Breast epithelium (tissue), 4 donors: ENCODE data around the gene PELI2. TPM values are rescaled to one million over a fixed set of nuclear protein-coding genes. Genes with fewer than 3 reads are reported as not detected.

ENCODE experiments used
- DNase-seq, 2 donors: peaks; one replicate each; pipeline ENCODE4 v3.0.0-alpha.2; 2019; ENCODE audit warnings: low spot score in 2 of 2
- H3K27ac ChIP-seq, 2 donors: fragments of 200-600 bp; sonication (generic) in 1 of 2; one replicate each; pipeline ENCODE4 v1.5.1; 2016 to 2019; ENCODE audit warnings: mild to moderate bottlenecking in 1 of 2
- H3K27me3 ChIP-seq, 2 donors: fragments of 200-600 bp; sonication (generic) in 1 of 2; one replicate each; pipeline versions ENCODE4 v1.5.1 to v1.6.0; 2017 to 2019; ENCODE audit warnings: control low read depth in 1 of 2, mild to moderate bottlenecking in 1 of 2
- H3K36me3 ChIP-seq: fragments of 200-600 bp; one replicate; pipeline ENCODE4 v1.5.1; 2019
- H3K4me1 ChIP-seq, 2 donors: fragments of 200-600 bp; sonication (generic); one replicate each; pipeline ENCODE4 v1.5.1; 2016 to 2019; ENCODE audit warnings: control low read depth in 1 of 2
- H3K4me3 ChIP-seq, 3 donors: fragments of 200-600 bp; sonication (generic); 1 replicate in 2 of 3; 2 replicates in 1 of 3; pipeline ENCODE4 v1.5.1; 2016 to 2019; ENCODE audit warnings: mild to moderate bottlenecking in 3 of 3, moderate library complexity in 2 of 3
- H3K9me3 ChIP-seq, 2 donors: fragments of 200-600 bp; sonication (generic) in 1 of 2; one replicate each; pipeline ENCODE4 v1.5.1; 2016 to 2019; ENCODE audit warnings: control low read depth in 1 of 2
- POLR2A ChIP-seq: fragments of 450-650 bp; IDR thresholded peaks from one replicate; pipeline ENCODE4 v1.6.1; 2016; ENCODE audit warnings: antibody characterized with exemption, mild to moderate bottlenecking, moderate library complexity
- POLR2AphosphoS5 ChIP-seq, 3 donors: sonication (generic); formaldehyde crosslinking; IDR thresholded peaks; one replicate each; pipeline ENCODE4 v1.6.1; 2017; ENCODE audit warnings: antibody characterized with exemption in 3 of 3
- intact Hi-C: fragments of 100-400 bp; cut with DNase I; formaldehyde crosslinking; loops from one replicate; pipeline ENCODE4 v1.15.1; 2023; ENCODE audit warnings: low total_unique reads
- total RNA-seq, 3 donors: library from RNA; depleted of rRNA; stranded (reverse); fragments of >200 nt; gene quantifications; one replicate each; pipeline ENCODE4 v1.1.0, GENCODE V29; 2016
- TF ChIP-seq, protein P1 (sequence below), 3 donors: fragments of 450-650 bp; IDR thresholded peaks; one replicate each; pipeline ENCODE4 v1.5.1; 2016 to 2017; ENCODE audit warnings: antibody characterized with exemption in 3 of 3, mild to moderate bottlenecking in 3 of 3, moderate library complexity in 3 of 3

PELI2 gene
- total RNA-seq, 3 donors from 2014 or later, result 11.5 to 24.1 (median 16.2) TPM

GRCh38 chr14:56119201-56119981 is 1.2 kb downstream of the PELI2 start:
- no peaks in the 10 kb centered on the region for H3K27me3 ChIP-seq
- H3K27ac ChIP-seq, result peak overlapping the region; percentile 95 to 96
- H3K4me1 ChIP-seq, result no peaks in the 10 kb centered on the region
- intact Hi-C loops, result no loop called here
- DNase-seq, result no peak
- no peaks in the 10 kb centered on the region for H3K36me3 ChIP-seq
- no peaks in the 10 kb centered on the region for H3K9me3 ChIP-seq
- TF ChIP-seq, protein P1, sequence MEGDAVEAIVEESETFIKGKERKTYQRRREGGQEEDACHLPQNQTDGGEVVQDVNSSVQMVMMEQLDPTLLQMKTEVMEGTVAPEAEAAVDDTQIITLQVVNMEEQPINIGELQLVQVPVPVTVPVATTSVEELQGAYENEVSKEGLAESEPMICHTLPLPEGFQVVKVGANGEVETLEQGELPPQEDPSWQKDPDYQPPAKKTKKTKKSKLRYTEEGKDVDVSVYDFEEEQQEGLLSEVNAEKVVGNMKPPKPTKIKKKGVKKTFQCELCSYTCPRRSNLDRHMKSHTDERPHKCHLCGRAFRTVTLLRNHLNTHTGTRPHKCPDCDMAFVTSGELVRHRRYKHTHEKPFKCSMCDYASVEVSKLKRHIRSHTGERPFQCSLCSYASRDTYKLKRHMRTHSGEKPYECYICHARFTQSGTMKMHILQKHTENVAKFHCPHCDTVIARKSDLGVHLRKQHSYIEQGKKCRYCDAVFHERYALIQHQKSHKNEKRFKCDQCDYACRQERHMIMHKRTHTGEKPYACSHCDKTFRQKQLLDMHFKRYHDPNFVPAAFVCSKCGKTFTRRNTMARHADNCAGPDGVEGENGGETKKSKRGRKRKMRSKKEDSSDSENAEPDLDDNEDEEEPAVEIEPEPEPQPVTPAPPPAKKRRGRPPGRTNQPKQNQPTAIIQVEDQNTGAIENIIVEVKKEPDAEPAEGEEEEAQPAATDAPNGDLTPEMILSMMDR (IDR thresholded peaks at IDR 0.05), result no peak
- TF ChIP-seq POLR2AphosphoS5 (IDR thresholded peaks at IDR 0.05), result peak in 2 of 3 donors; percentile 12 to 26
- H3K4me3 ChIP-seq, result peak overlapping the region; percentile 81 to 86 (median 83)

DNA sequence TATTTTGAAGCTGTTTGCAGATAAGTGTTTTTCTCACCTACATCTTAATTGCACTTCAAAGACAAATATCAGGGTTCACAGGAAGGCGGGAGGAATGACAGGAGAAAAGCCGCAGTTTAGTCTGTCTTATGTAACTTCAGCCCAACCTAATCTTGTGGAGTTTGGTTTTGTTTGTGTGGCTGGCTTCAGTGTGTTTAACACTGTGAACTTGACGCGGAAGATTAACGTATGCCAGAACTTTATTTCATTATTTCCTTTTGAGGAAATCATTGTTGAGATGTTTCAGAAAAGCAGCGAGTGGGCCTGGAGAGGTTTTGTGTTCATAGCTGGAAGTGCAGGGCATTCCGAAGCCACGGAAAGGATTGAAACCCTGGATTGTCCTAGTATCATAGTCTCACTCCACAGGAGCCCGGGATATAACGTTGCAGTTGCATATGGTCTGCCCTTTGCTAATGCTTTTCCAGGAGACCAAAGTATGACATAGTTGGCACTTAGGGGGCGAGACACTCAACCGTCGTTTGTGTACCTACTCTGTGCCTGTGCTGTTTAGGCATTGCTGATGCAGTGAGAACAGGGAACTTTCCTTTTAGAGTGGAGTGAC is 2.0 kb downstream of the PELI2 start:
- Histone ChIP-seq H3K36me3 (no peaks in the 10 kb centered on the region), H3K4me3 (peak overlapping the region; percentile 81 to 86 (median 83)), H3K27ac (peak overlapping the region; percentile 95 to 96), H3K4me1 (no peaks in the 10 kb centered on the region), H3K27me3 (no peaks in the 10 kb centered on the region), H3K9me3 (no peaks in the 10 kb centered on the region)
- DNase-seq, result no peak
- no peak for TF ChIP-seq POLR2A
- TF ChIP-seq, protein P1 (IDR thresholded peaks at IDR 0.05), result no peak
- TF ChIP-seq POLR2AphosphoS5 (IDR thresholded peaks at IDR 0.05), result no peak
- intact Hi-C loops, result no loop called here

- H3K4me3 ChIP-seq, result no peak overlapping the region
- H3K27ac ChIP-seq, result no peak overlapping the region
- intact Hi-C loops, result no loop called here
- H3K4me1 ChIP-seq, result no peaks in the 10 kb centered on the region
- TF ChIP-seq POLR2A (no peak), POLR2AphosphoS5 (IDR thresholded peaks at IDR 0.05) (no peak)
- TF ChIP-seq, protein P1 (IDR thresholded peaks at IDR 0.05), result no peak
- no peaks in the 10 kb centered on the region for H3K9me3 ChIP-seq
- no peaks in the 10 kb centered on the region for H3K36me3 ChIP-seq
- no peaks in the 10 kb centered on the region for H3K27me3 ChIP-seq
- DNase-seq, result no peak
Measured at GRCh38 chr14:56121816-56122215, 3.6 kb downstream of the PELI2 start.

DNA sequence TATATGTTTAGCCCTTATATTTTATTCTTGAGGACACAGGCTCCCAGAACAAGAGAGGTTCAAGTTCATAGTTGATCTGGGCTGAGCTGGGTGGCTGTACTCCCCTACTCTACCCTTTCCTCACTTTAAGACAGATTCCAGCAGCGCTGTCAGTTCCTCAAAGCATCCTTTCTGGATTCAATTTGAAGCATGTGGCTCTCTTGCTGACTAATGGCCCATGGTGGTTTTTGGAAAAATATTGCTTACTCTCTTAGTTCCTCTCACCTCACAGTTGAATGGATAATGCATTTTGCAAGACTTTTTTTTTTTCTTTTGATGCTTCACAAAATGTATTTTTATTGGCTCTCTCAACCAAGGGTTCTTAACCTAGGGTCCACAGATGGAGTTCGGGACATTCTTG is 4.1 kb downstream of the PELI2 start:
- intact Hi-C loops, result no loop called here

More for the DNA sequence above, 4.1 kb downstream of the PELI2 start:
- no peaks in the 10 kb centered on the region for H3K4me1 ChIP-seq
- H3K27me3 ChIP-seq, result no peaks in the 10 kb centered on the region
- H3K27ac ChIP-seq, result no peak overlapping the region
- H3K9me3 ChIP-seq, result no peaks in the 10 kb centered on the region
- H3K36me3 ChIP-seq, result no peaks in the 10 kb centered on the region
- DNase-seq, result no peak
- TF ChIP-seq, protein P1 (IDR thresholded peaks at IDR 0.05), result no peak
- TF ChIP-seq POLR2A (no peak), POLR2AphosphoS5 (IDR thresholded peaks at IDR 0.05) (no peak)
- no peak overlapping the region for H3K4me3 ChIP-seq
